Measurements from ENCODE around the gene OSCP1.

OSCP1 gene

DNA sequence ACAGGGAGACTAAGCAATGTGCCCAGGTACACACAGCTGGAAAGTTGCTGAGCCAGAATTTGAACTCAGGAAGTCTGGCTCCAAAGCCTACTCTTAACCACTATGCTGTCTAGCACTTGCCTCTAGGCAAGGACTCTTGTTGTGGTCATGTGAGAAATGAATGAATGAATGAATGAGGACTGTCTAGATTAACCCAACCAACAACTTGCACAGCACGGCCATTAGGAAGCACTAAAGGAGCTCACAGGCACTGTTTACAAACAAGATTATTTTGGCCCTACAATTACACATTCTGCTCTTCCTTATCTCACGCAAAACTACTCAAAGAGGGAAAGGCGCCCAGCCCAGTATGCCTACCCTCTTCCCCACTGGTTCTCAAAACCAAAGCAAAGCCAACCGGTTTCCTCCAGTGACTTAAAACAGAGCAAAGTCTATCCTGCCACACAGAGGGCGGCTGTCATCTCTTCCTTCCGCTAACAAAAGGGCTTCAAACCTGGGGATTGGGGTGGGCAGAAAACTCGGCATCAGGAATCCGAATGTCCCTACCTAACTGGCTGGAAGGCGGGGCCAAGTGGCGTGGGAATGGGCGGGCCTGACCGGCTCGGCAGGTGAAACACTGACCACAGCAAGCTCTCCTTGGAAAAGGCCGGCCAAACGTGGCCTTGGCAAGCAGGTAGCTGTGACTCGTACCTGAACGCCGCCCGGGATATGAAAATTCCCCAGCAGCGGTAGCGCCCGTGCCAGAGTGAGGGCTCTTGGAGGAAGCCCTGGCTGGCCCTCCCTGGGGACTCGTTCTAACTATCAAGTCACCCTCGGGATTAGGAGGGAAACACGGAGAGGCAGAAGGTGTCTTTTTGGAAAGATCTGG is 65.5 kb downstream of the OSCP1 start:
- H3K4me1 ChIP-seq (ENCODE audit: insufficient read depth, low read length, poor library complexity, severe bottlenecking) = peaks cover 45% of the 10 kb centered on the region
- H3K27me3 ChIP-seq (ENCODE audit: insufficient read depth, low read length, poor library complexity, severe bottlenecking) = no peaks in the 10 kb centered on the region
- peak overlapping the region; percentile 81 for H3K9ac ChIP-seq (ENCODE audit: low read depth, low read length, poor library complexity, severe bottlenecking)
- H3K9me2 ChIP-seq (replicated peaks; ENCODE audit: low read depth, low read length) = no peaks in the 10 kb centered on the region
- H3F3A ChIP-seq (ENCODE audit: low read depth) = peaks cover 3% of the 10 kb centered on the region; the same call in 1 of the 2 replicates
- no peaks in the 10 kb centered on the region for H3K36me3 ChIP-seq (ENCODE audit: insufficient read depth, low read length)
- H3K4me3 ChIP-seq (ENCODE audit: low read length, poor library complexity, severe bottlenecking) = peak overlapping the region; percentile 96
- TF ChIP-seq EZH2phosphoT487 (IDR thresholded peaks at IDR 0.05; ENCODE audit: borderline replicate concordance) = no peak
- TF ChIP-seq, protein P1, sequence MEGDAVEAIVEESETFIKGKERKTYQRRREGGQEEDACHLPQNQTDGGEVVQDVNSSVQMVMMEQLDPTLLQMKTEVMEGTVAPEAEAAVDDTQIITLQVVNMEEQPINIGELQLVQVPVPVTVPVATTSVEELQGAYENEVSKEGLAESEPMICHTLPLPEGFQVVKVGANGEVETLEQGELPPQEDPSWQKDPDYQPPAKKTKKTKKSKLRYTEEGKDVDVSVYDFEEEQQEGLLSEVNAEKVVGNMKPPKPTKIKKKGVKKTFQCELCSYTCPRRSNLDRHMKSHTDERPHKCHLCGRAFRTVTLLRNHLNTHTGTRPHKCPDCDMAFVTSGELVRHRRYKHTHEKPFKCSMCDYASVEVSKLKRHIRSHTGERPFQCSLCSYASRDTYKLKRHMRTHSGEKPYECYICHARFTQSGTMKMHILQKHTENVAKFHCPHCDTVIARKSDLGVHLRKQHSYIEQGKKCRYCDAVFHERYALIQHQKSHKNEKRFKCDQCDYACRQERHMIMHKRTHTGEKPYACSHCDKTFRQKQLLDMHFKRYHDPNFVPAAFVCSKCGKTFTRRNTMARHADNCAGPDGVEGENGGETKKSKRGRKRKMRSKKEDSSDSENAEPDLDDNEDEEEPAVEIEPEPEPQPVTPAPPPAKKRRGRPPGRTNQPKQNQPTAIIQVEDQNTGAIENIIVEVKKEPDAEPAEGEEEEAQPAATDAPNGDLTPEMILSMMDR (conservative IDR thresholded peaks at IDR 0.05; ENCODE audit: low read length) = no peak
- no peaks in the 10 kb centered on the region for H3K9me3 ChIP-seq (ENCODE audit: insufficient read depth, low read depth, low read length)
- H4K20me1 ChIP-seq (ENCODE audit: insufficient read depth, low read length, poor library complexity, severe bottlenecking) = peaks cover 4% of the 10 kb centered on the region
- peak overlapping the region; percentile 83 for H2AFZ ChIP-seq (ENCODE audit: low read length)
- H3K4me2 ChIP-seq (ENCODE audit: low read depth, low read length, poor library complexity, severe bottlenecking) = peak overlapping the region; percentile 91
- H3K79me2 ChIP-seq (ENCODE audit: insufficient read depth, low read length) = peaks cover 56% of the 10 kb centered on the region

DNA sequence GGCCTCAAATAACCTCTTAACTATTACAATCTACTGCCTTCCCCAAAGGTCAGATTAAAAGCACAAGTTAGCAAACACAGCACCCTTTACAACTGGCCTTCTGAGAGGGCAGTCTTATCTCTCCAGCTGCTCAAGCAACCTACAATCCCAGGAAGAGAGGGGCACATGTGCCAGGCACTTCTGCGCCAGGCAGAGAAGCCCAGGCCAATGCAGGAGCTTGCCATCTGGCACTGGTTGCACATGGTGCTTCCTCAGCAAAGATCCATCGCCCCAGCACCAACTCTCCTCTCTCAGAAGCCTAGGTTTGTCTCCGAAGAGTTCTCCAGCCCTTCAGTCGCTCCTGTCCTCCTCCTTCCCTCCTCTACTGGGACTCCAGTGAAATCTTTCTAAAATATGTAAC is 67.0 kb downstream of the OSCP1 start:
- H3K4me1 ChIP-seq (ENCODE audit: insufficient read depth, low read length, poor library complexity, severe bottlenecking) = peaks cover 45% of the 10 kb centered on the region
- peaks cover 68% of the 10 kb centered on the region for H3K79me2 ChIP-seq (ENCODE audit: insufficient read depth, low read length)
- no peak overlapping the region for H2AFZ ChIP-seq (ENCODE audit: low read length)
- H3K9me2 ChIP-seq (replicated peaks; ENCODE audit: low read depth, low read length) = no peaks in the 10 kb centered on the region
- TF ChIP-seq EZH2phosphoT487 (IDR thresholded peaks at IDR 0.05; ENCODE audit: borderline replicate concordance) = no peak
- TF ChIP-seq, protein P1 (conservative IDR thresholded peaks at IDR 0.05; ENCODE audit: low read length) = no peak
- peaks cover 4% of the 10 kb centered on the region for H4K20me1 ChIP-seq (ENCODE audit: insufficient read depth, low read length, poor library complexity, severe bottlenecking)
- H3K9ac ChIP-seq (ENCODE audit: low read depth, low read length, poor library complexity, severe bottlenecking) = peak overlapping the region; percentile 81
- no peaks in the 10 kb centered on the region for H3K27me3 ChIP-seq (ENCODE audit: insufficient read depth, low read length, poor library complexity, severe bottlenecking)
- H3K4me2 ChIP-seq (ENCODE audit: low read depth, low read length, poor library complexity, severe bottlenecking) = peak overlapping the region; percentile 91
- H3K4me3 ChIP-seq (ENCODE audit: low read length, poor library complexity, severe bottlenecking) = peak overlapping the region; percentile 96
- peaks cover 3% of the 10 kb centered on the region; the same call in 1 of the 2 replicates for H3F3A ChIP-seq (ENCODE audit: low read depth)
- no peaks in the 10 kb centered on the region for H3K9me3 ChIP-seq (ENCODE audit: insufficient read depth, low read depth, low read length)
- H3K36me3 ChIP-seq (ENCODE audit: insufficient read depth, low read length) = no peaks in the 10 kb centered on the region

DNA sequence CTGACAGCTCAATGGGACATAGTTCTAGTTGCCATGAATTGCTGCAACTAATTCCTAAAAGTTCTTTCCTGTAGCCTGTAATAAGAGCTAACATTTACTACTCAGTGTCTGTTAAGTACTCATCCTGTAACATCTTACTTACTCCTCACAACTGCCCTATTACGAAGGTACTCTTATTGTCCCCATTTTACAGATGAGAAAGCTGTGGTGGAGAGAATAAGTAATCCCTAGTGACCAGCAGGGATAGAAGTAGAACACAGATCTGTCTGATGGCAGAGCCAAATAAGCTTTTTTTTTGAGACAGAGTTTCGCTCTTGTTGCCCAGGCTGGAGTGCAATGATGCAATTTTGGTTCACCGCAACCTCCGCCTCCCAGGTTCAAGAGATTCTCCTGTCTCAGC is 67.6 kb downstream of the OSCP1 start:
- Histone ChIP-seq H4K20me1 (ENCODE audit: insufficient read depth, low read length, poor library complexity, severe bottlenecking) (peaks cover 4% of the 10 kb centered on the region), H3K4me2 (ENCODE audit: low read depth, low read length, poor library complexity, severe bottlenecking) (peak overlapping the region; percentile 91), H3K4me3 (ENCODE audit: low read length, poor library complexity, severe bottlenecking) (no peak overlapping the region), H3K9me3 (ENCODE audit: insufficient read depth, low read depth, low read length) (no peaks in the 10 kb centered on the region), H3K79me2 (ENCODE audit: insufficient read depth, low read length) (peaks cover 74% of the 10 kb centered on the region), H3K9me2 (replicated peaks; ENCODE audit: low read depth, low read length) (no peaks in the 10 kb centered on the region), H2AFZ (ENCODE audit: low read length) (no peak overlapping the region), H3K4me1 (ENCODE audit: insufficient read depth, low read length, poor library complexity, severe bottlenecking) (peaks cover 50% of the 10 kb centered on the region), H3K36me3 (ENCODE audit: insufficient read depth, low read length) (no peaks in the 10 kb centered on the region), H3F3A (ENCODE audit: low read depth) (peaks cover 3% of the 10 kb centered on the region; the same call in 1 of the 2 replicates), H3K9ac (ENCODE audit: low read depth, low read length, poor library complexity, severe bottlenecking) (no peak overlapping the region), H3K27me3 (ENCODE audit: insufficient read depth, low read length, poor library complexity, severe bottlenecking) (no peaks in the 10 kb centered on the region)
- TF ChIP-seq EZH2phosphoT487 (IDR thresholded peaks at IDR 0.05; ENCODE audit: borderline replicate concordance) = no peak
- TF ChIP-seq, protein P1 (conservative IDR thresholded peaks at IDR 0.05; ENCODE audit: low read length) = no peak
